ENCODE measurements around the gene ADAMTS2.

Gene ADAMTS2

GRCh38 chr5:179151286-179152118 is 193.8 kb downstream of the ADAMTS2 start:
- Histone ChIP-seq H3K4me3 (ENCODE audit: low read length) (no peak overlapping the region), H3K9ac (ENCODE audit: low read length) (no peak overlapping the region), H3K27ac (ENCODE audit: low read depth, low read length) (no peak overlapping the region), H3K36me3 (ENCODE audit: control insufficient read depth, insufficient read depth, low read length) (peaks cover 4% of the 10 kb centered on the region), H3K4me1 (ENCODE audit: control insufficient read depth, insufficient read depth, low read length) (no peaks in the 10 kb centered on the region), H3K27me3 (ENCODE audit: control insufficient read depth, insufficient read depth, low read length) (no peaks in the 10 kb centered on the region)

GRCh38 chr5:179150011-179150410 is 195.2 kb downstream of the ADAMTS2 start:
- peaks cover 4% of the 10 kb centered on the region for H3K36me3 ChIP-seq (ENCODE audit: control insufficient read depth, insufficient read depth, low read length)
- no peaks in the 10 kb centered on the region for H3K27me3 ChIP-seq (ENCODE audit: control insufficient read depth, insufficient read depth, low read length)
- no peak overlapping the region for H3K4me3 ChIP-seq (ENCODE audit: low read length)
- no peak overlapping the region for H3K27ac ChIP-seq (ENCODE audit: low read depth, low read length)
- H3K9ac ChIP-seq (ENCODE audit: low read length), result no peak overlapping the region
- H3K4me1 ChIP-seq (ENCODE audit: control insufficient read depth, insufficient read depth, low read length), result no peaks in the 10 kb centered on the region

GRCh38 chr5:179149278-179149677 is 196.0 kb downstream of the ADAMTS2 start:
- Histone ChIP-seq H3K4me3 (ENCODE audit: low read length) (no peak overlapping the region), H3K36me3 (ENCODE audit: control insufficient read depth, insufficient read depth, low read length) (peaks cover 4% of the 10 kb centered on the region), H3K4me1 (ENCODE audit: control insufficient read depth, insufficient read depth, low read length) (no peaks in the 10 kb centered on the region), H3K27me3 (ENCODE audit: control insufficient read depth, insufficient read depth, low read length) (no peaks in the 10 kb centered on the region), H3K27ac (ENCODE audit: low read depth, low read length) (no peak overlapping the region), H3K9ac (ENCODE audit: low read length) (no peak overlapping the region)

- H3K36me3 ChIP-seq (ENCODE audit: control insufficient read depth, insufficient read depth, low read length), result peaks cover 4% of the 10 kb centered on the region
- H3K27me3 ChIP-seq (ENCODE audit: control insufficient read depth, insufficient read depth, low read length), result no peaks in the 10 kb centered on the region
- no peaks in the 10 kb centered on the region for H3K4me1 ChIP-seq (ENCODE audit: control insufficient read depth, insufficient read depth, low read length)
- no peak overlapping the region for H3K27ac ChIP-seq (ENCODE audit: low read depth, low read length)
- no peak overlapping the region for H3K4me3 ChIP-seq (ENCODE audit: low read length)
- no peak overlapping the region for H3K9ac ChIP-seq (ENCODE audit: low read length)
Measured at GRCh38 chr5:179148703-179149170, 196.5 kb downstream of the ADAMTS2 start.

- no peak overlapping the region for H3K27ac ChIP-seq (ENCODE audit: low read depth, low read length)
Measured at GRCh38 chr5:179147991-179148702, 197.1 kb downstream of the ADAMTS2 start.

GRCh38 chr5:179146277-179146676 is 199.0 kb downstream of the ADAMTS2 start:
- Histone ChIP-seq H3K4me1 (ENCODE audit: control insufficient read depth, insufficient read depth, low read length) (no peaks in the 10 kb centered on the region), H3K36me3 (ENCODE audit: control insufficient read depth, insufficient read depth, low read length) (no peaks in the 10 kb centered on the region), H3K27me3 (ENCODE audit: control insufficient read depth, insufficient read depth, low read length) (no peaks in the 10 kb centered on the region), H3K27ac (ENCODE audit: low read depth, low read length) (no peak overlapping the region), H3K4me3 (ENCODE audit: low read length) (no peak overlapping the region), H3K9ac (ENCODE audit: low read length) (no peak overlapping the region)

More at GRCh38 chr5:179147991-179148702, 197.1 kb downstream of the ADAMTS2 start:
- Histone ChIP-seq H3K9ac (ENCODE audit: low read length) (no peak overlapping the region), H3K36me3 (ENCODE audit: control insufficient read depth, insufficient read depth, low read length) (peaks cover 4% of the 10 kb centered on the region), H3K27me3 (ENCODE audit: control insufficient read depth, insufficient read depth, low read length) (no peaks in the 10 kb centered on the region), H3K4me1 (ENCODE audit: control insufficient read depth, insufficient read depth, low read length) (no peaks in the 10 kb centered on the region), H3K4me3 (ENCODE audit: low read length) (no peak overlapping the region)

- Histone ChIP-seq H3K9ac (ENCODE audit: low read length) (no peak overlapping the region), H3K27ac (ENCODE audit: low read depth, low read length) (no peak overlapping the region), H3K27me3 (ENCODE audit: control insufficient read depth, insufficient read depth, low read length) (no peaks in the 10 kb centered on the region), H3K4me1 (ENCODE audit: control insufficient read depth, insufficient read depth, low read length) (no peaks in the 10 kb centered on the region), H3K4me3 (ENCODE audit: low read length) (no peak overlapping the region), H3K36me3 (ENCODE audit: control insufficient read depth, insufficient read depth, low read length) (no peaks in the 10 kb centered on the region)
Measured at GRCh38 chr5:179143446-179143845, 201.8 kb downstream of the ADAMTS2 start.

- no peaks in the 10 kb centered on the region for H3K4me1 ChIP-seq (ENCODE audit: control insufficient read depth, insufficient read depth, low read length)
Measured at GRCh38 chr5:179142434-179143198, 202.6 kb downstream of the ADAMTS2 start.

GRCh38 chr5:179141867-179142266 is 203.4 kb downstream of the ADAMTS2 start:
- Histone ChIP-seq H3K9ac (ENCODE audit: low read length) (no peak overlapping the region), H3K36me3 (ENCODE audit: control insufficient read depth, insufficient read depth, low read length) (no peaks in the 10 kb centered on the region), H3K4me3 (ENCODE audit: low read length) (no peak overlapping the region), H3K4me1 (ENCODE audit: control insufficient read depth, insufficient read depth, low read length) (no peaks in the 10 kb centered on the region), H3K27ac (ENCODE audit: low read depth, low read length) (no peak overlapping the region), H3K27me3 (ENCODE audit: control insufficient read depth, insufficient read depth, low read length) (no peaks in the 10 kb centered on the region)

More at GRCh38 chr5:179142434-179143198, 202.6 kb downstream of the ADAMTS2 start:
- Histone ChIP-seq H3K36me3 (ENCODE audit: control insufficient read depth, insufficient read depth, low read length) (no peaks in the 10 kb centered on the region), H3K4me3 (ENCODE audit: low read length) (no peak overlapping the region), H3K9ac (ENCODE audit: low read length) (no peak overlapping the region), H3K27ac (ENCODE audit: low read depth, low read length) (no peak overlapping the region), H3K27me3 (ENCODE audit: control insufficient read depth, insufficient read depth, low read length) (no peaks in the 10 kb centered on the region)

GRCh38 chr5:179140293-179140692 is 205.0 kb downstream of the ADAMTS2 start:
- Histone ChIP-seq H3K27me3 (ENCODE audit: control insufficient read depth, insufficient read depth, low read length) (no peaks in the 10 kb centered on the region), H3K4me1 (ENCODE audit: control insufficient read depth, insufficient read depth, low read length) (no peaks in the 10 kb centered on the region), H3K27ac (ENCODE audit: low read depth, low read length) (no peak overlapping the region), H3K4me3 (ENCODE audit: low read length) (no peak overlapping the region), H3K9ac (ENCODE audit: low read length) (no peak overlapping the region), H3K36me3 (ENCODE audit: control insufficient read depth, insufficient read depth, low read length) (no peaks in the 10 kb centered on the region)

GRCh38 chr5:179139936-179140235 is 205.4 kb downstream of the ADAMTS2 start:
- Histone ChIP-seq H3K9ac (ENCODE audit: low read length) (no peak overlapping the region), H3K4me3 (ENCODE audit: low read length) (no peak overlapping the region)

More at GRCh38 chr5:179139936-179140235, 205.4 kb downstream of the ADAMTS2 start:
- no peaks in the 10 kb centered on the region for H3K27me3 ChIP-seq (ENCODE audit: control insufficient read depth, insufficient read depth, low read length)
- no peaks in the 10 kb centered on the region for H3K4me1 ChIP-seq (ENCODE audit: control insufficient read depth, insufficient read depth, low read length)
- no peak overlapping the region for H3K27ac ChIP-seq (ENCODE audit: low read depth, low read length)
- H3K36me3 ChIP-seq (ENCODE audit: control insufficient read depth, insufficient read depth, low read length), result no peaks in the 10 kb centered on the region

Data from rectal smooth muscle tissue (tissue), 1 donor.